Endothelial cell of umbilical vein (primary cell): ENCODE results near the gene ARRB1. TPM values are rescaled to one million over a fixed set of nuclear protein-coding genes. Genes with fewer than 3 reads are reported as not detected.

ENCODE experiments used
- BruUV-seq: library from RNA; stranded (reverse); fragments of 400-500 nt; replicated peaks from 2 replicates; lab custom pipeline; 2021; lab: Mats Ljungman, UMichigan
- CTCF ChIA-PET: fragments of 300-600, 350-600 bp; sonication (Branson Sonifier 250); formaldehyde crosslinking; loops from one replicate; lab custom pipeline; 2021; ENCODE audit warnings: antibody characterized with exemption, inconsistent platforms; lab: Charles Lee
- POLR2A ChIA-PET: fragments of 300-600, 350-600 bp; sonication (Branson Sonifier 250); formaldehyde crosslinking; loops from one replicate; lab custom pipeline; 2021; ENCODE audit warnings: antibody characterized with exemption, inconsistent platforms; lab: Charles Lee
- DNase-seq: peaks from one replicate; pipeline ENCODE4 v3.0.0-alpha.2; 2011; ENCODE audit warnings: low read depth, low spot score
- FAIRE-seq: peaks from 2 replicates; lab custom pipeline; 2011; peaks lifted over from hg19 to GRCh38; lab: Jason Lieb, UNC
- H2AFZ ChIP-seq: 2 replicates; pipeline ENCODE4 v1.6.0; 2012; ENCODE audit warnings: low read depth, low read length, control low read depth, inconsistent platforms
- H3K27ac ChIP-seq: 2 replicates; pipeline ENCODE4 v1.5.1; 2011; ENCODE audit warnings: low read depth, mild to moderate bottlenecking, control low read depth, low read length, moderate library complexity; ENCODE audit not compliant: insufficient read depth
- H3K27me3 ChIP-seq, 2 experiments: 2 replicates each; pipeline versions ENCODE4 v1.6.0 to v1.6.1; 2011; ENCODE audit warnings: low read length in 2 of 2, mixed read lengths in 1 of 2; ENCODE audit not compliant: control insufficient read depth in 2 of 2, insufficient read depth in 2 of 2
- H3K36me3 ChIP-seq, 2 experiments: 2 replicates in 1 of 2; 3 replicates in 1 of 2; pipeline ENCODE4 v1.5.1; 2011; ENCODE audit warnings: low read length in 2 of 2, mild to moderate bottlenecking in 1 of 2, moderate library complexity in 1 of 2; ENCODE audit not compliant: control insufficient read depth in 2 of 2, insufficient read depth in 2 of 2; ENCODE audit errors: extremely low read depth in 1 of 2
- H3K4me1 ChIP-seq: 3 replicates; pipeline ENCODE4 v1.5.1; 2011; ENCODE audit warnings: mild to moderate bottlenecking, low read length; ENCODE audit not compliant: control insufficient read depth, insufficient read depth; ENCODE audit errors: extremely low read depth
- H3K4me2 ChIP-seq: 2 replicates; pipeline ENCODE4 v1.6.1; 2011; ENCODE audit warnings: low read length, control low read depth, mixed read lengths; ENCODE audit not compliant: insufficient read depth
- H3K4me3 ChIP-seq, 3 experiments: fragments of 200-600 bp in 1 of 3; sonication (generic), shearing (Covaris generic) in 1 of 3; replicated peaks in 1 of 3; 2 replicates each; pipeline ENCODE4 v1.5.1; 2011 to 2016; ENCODE audit warnings: control low read depth in 3 of 3, low read length in 3 of 3, mild to moderate bottlenecking in 2 of 3, inconsistent platforms in 1 of 3, low read depth in 1 of 3, moderate library complexity in 1 of 3; ENCODE audit not compliant: insufficient read depth in 1 of 3
- H3K79me2 ChIP-seq: 2 replicates; pipeline ENCODE4 v1.6.0; 2012; ENCODE audit warnings: low read length, inconsistent platforms; ENCODE audit not compliant: control insufficient read depth, insufficient read depth
- H3K9ac ChIP-seq: replicated peaks from 2 replicates; pipeline ENCODE3; 2011; ENCODE audit warnings: low read length, control low read depth; ENCODE audit not compliant: insufficient read depth; ENCODE audit errors: extremely low read depth
- H3K9me1 ChIP-seq: replicated peaks from 3 replicates; pipeline ENCODE4 v1.6.0; 2011; ENCODE audit warnings: mild to moderate bottlenecking, low read length; ENCODE audit not compliant: control insufficient read depth, insufficient read depth; ENCODE audit errors: extremely low read depth
- H3K9me3 ChIP-seq: replicated peaks from 2 replicates; pipeline ENCODE4 v1.5.1; 2012; ENCODE audit warnings: low read length, inconsistent platforms; ENCODE audit not compliant: control insufficient read depth, insufficient read depth
- H4K20me1 ChIP-seq: replicated peaks from 2 replicates; pipeline ENCODE3; 2011; ENCODE audit warnings: mild to moderate bottlenecking, low read length; ENCODE audit not compliant: control insufficient read depth, insufficient read depth; ENCODE audit errors: extremely low read depth
- CTCF ChIP-seq, 2 donors: IDR thresholded peaks; 1 replicate in 1 of 2; 2 replicates in 1 of 2; pipeline ENCODE4 v1.5.1; 2011; ENCODE audit warnings: low read length in 2 of 2, mild to moderate bottlenecking in 2 of 2, moderate library complexity in 2 of 2, control low read depth in 1 of 2, inconsistent platforms in 1 of 2, low read depth in 1 of 2; ENCODE audit not compliant: insufficient read depth in 1 of 2; ENCODE audit errors: extremely low read depth in 1 of 2
- EZH2 ChIP-seq: IDR thresholded peaks from 2 replicates; pipeline ENCODE4 v1.6.1; 2012; ENCODE audit warnings: borderline replicate concordance, low read depth, mild to moderate bottlenecking, moderate library complexity, low read length, inconsistent platforms; ENCODE audit not compliant: severe bottlenecking
- FOS ChIP-seq: IDR thresholded peaks from 2 replicates; pipeline ENCODE4 v1.6.1; 2011; ENCODE audit warnings: mild to moderate bottlenecking, low read length, moderate library complexity, borderline replicate concordance; ENCODE audit not compliant: insufficient read depth
- GATA2 ChIP-seq: IDR thresholded peaks from 2 replicates; pipeline ENCODE4 v1.7.0; 2011; ENCODE audit warnings: low read depth, mild to moderate bottlenecking, moderate library complexity, mixed read lengths, low read length; ENCODE audit not compliant: insufficient read length, insufficient read depth
- JUN ChIP-seq: IDR thresholded peaks from 2 replicates; pipeline ENCODE4 v1.6.1; 2011; ENCODE audit warnings: borderline replicate concordance, low read depth; ENCODE audit not compliant: insufficient read length, insufficient read depth
- MAX ChIP-seq: IDR thresholded peaks from 2 replicates; pipeline ENCODE4 v1.6.1; 2011; ENCODE audit not compliant: insufficient read depth, insufficient read length
- MYC ChIP-seq: IDR thresholded peaks from one replicate; pipeline ENCODE4 v1.6.1; 2011; ENCODE audit warnings: mild to moderate bottlenecking, low read depth, low read length
- POLR2A ChIP-seq: IDR thresholded peaks from 2 replicates; pipeline ENCODE4 v1.6.1; 2012; ENCODE audit warnings: low read depth, mild to moderate bottlenecking, control low read depth, low read length
- POLR2AphosphoS5 ChIP-seq: IDR thresholded peaks from 2 replicates; pipeline ENCODE4 v1.6.1; 2012; ENCODE audit warnings: low read depth, mild to moderate bottlenecking, control low read depth, low read length, moderate library complexity; ENCODE audit not compliant: insufficient read depth
- dilution Hi-C: fragments of 300-500 bp; cut with MboI; formaldehyde crosslinking; loops from one replicate; pipeline ENCODE4 v1.15.0; 2019; ENCODE audit warnings: low sequenced_read_pairs; ENCODE audit not compliant: extremely low pct_ligation_motif_present
- intact Hi-C: fragments of 100-400 bp; cut with micrococcal nuclease; formaldehyde crosslinking; loops from one replicate; pipeline ENCODE4 v1.10.0; 2022
- polyA plus RNA-seq, 4 experiments: library from polyadenylated mRNA; depleted of rRNA in 3 of 4; stranded (reverse) in 3 of 4; unstranded in 1 of 4; fragments of >200 nt; gene quantifications; 2 replicates each; pipeline versions ENCODE4 v1.2.1 to v1.2.3, GENCODE V29; 2011 to 2012; ENCODE audit warnings: missing spikeins in 1 of 4
- total RNA-seq: library from RNA; stranded (reverse); gene quantifications from 2 replicates; pipeline ENCODE4 v1.2.3, GENCODE V29; 2021

ARRB1 gene
- total and polyA plus RNA-seq, 2 donors (not counting 3 experiments of a cell fraction or from before 2014, with no cell fraction given), result 63.9 to 92.6 TPM

- Histone ChIP-seq H3K27ac (no peak overlapping the region), H3K4me1 (no peaks in the 10 kb centered on the region), H2AFZ (no peak overlapping the region), H3K79me2 (no peaks in the 10 kb centered on the region), H3K36me3 (peaks cover 0 to 28% of the 10 kb centered on the region in 2 experiments), H3K27me3 (no peaks in the 10 kb centered on the region), H4K20me1 (no peaks in the 10 kb centered on the region), H3K9me1 (no peaks in the 10 kb centered on the region), H3K9ac (no peak overlapping the region), H3K4me2 (no peak overlapping the region), H3K4me3 (no peak overlapping the region), H3K9me3 (no peaks in the 10 kb centered on the region)
- CTCF ChIA-PET, result interaction anchor here (2.5 kb wide), 1 partner anchor 15 kb away, joined by 12 read pairs; no protein-coding TSS in a partner anchor
- no TSS peak for BruUV-seq
- TF ChIP-seq POLR2A (no peak), POLR2AphosphoS5 (no peak), EZH2 (no peak), JUN (no peak), FOS (no peak), MYC (no peak), GATA2 (no peak), MAX (no peak), CTCF (IDR thresholded peaks at IDR 0.05; ENCODE audit: extremely low read depth in 1 of 2, insufficient read depth in 1 of 2, low read depth in 1 of 2, low read length in 2 of 2) (no peak)
- dilution Hi-C loops, result no loop called here
- intact Hi-C loops, result no loop called here
- FAIRE-seq (no peak), DNase-seq (no peak)
- POLR2A ChIA-PET, result no interaction called here
These were observed 87.1 kb downstream of the ARRB1 start for GRCh38 chr11:75264356-75264755.
